ENCODE data around the gene MTMR3.

MTMR3 gene

GRCh38 chr22:30005213-30005857 lies 122.4 kb downstream of the MTMR3 start:
- peak in 1 of 2 experiments; percentile 50 for DNase-seq

GRCh38 chr22:30007361-30007760 lies 124.4 kb downstream of the MTMR3 start:
- DNase-seq = no peak

- DNase-seq = no peak
Measured at GRCh38 chr22:30008401-30008800, 125.4 kb downstream of the MTMR3 start.

- DNase-seq = no peak
Measured at GRCh38 chr22:30009478-30009877, 126.5 kb downstream of the MTMR3 start.

GRCh38 chr22:30010789-30011405 lies 127.9 kb downstream of the MTMR3 start:
- no peak for DNase-seq

GRCh38 chr22:30013201-30013600 lies 130.2 kb downstream of the MTMR3 start:
- DNase-seq = no peak

GRCh38 chr22:30014244-30014643 lies 131.3 kb downstream of the MTMR3 start:
- no peak for DNase-seq

- no peak for DNase-seq
Measured at GRCh38 chr22:30015229-30015797, 132.3 kb downstream of the MTMR3 start.

GRCh38 chr22:30015846-30016245 lies 132.9 kb downstream of the MTMR3 start:
- DNase-seq = no peak

GRCh38 chr22:30016596-30016995 lies 133.6 kb downstream of the MTMR3 start:
- no peak for DNase-seq

GRCh38 chr22:30017375-30018223 lies 134.6 kb downstream of the MTMR3 start:
- DNase-seq = no peak

GRCh38 chr22:30020511-30020910 lies 137.5 kb downstream of the MTMR3 start:
- DNase-seq = no peak

- DNase-seq = no peak
Measured at GRCh38 chr22:30021338-30021737, 138.4 kb downstream of the MTMR3 start.

GRCh38 chr22:30021881-30022619 lies 139.1 kb downstream of the MTMR3 start:
- DNase-seq = no peak

- DNase-seq = no peak
Measured at GRCh38 chr22:30023099-30023660, 140.2 kb downstream of the MTMR3 start.

GRCh38 chr22:30024231-30024630 lies 141.3 kb downstream of the MTMR3 start:
- no peak for DNase-seq

- no peak for DNase-seq
Measured at GRCh38 chr22:30025221-30025620, 142.2 kb downstream of the MTMR3 start.

- DNase-seq = no peak
Measured at GRCh38 chr22:30026756-30027155, 143.8 kb downstream of the MTMR3 start.

GRCh38 chr22:30027169-30027568 lies 144.2 kb downstream of the MTMR3 start:
- DNase-seq = no peak

- no peak for DNase-seq
Measured at GRCh38 chr22:30027791-30028190, 144.8 kb downstream of the MTMR3 start.

- no peak for DNase-seq
Measured at GRCh38 chr22:30028731-30029130, 145.8 kb downstream of the MTMR3 start.

GRCh38 chr22:30029512-30029911 lies 146.5 kb downstream of the MTMR3 start:
- DNase-seq = no peak

GRCh38 chr22:30030329-30030728 lies 147.4 kb downstream of the MTMR3 start:
- DNase-seq = no peak
